HT-29 (cell line): Measurements from ENCODE around the gene RBM4. TPM values are rescaled to one million over a fixed set of nuclear protein-coding genes. Genes with fewer than 3 reads are reported as not detected.
"Not testable (repeated sequence)": the region's sequence is repeated elsewhere in the genome, so short reads cannot be mapped to it uniquely, and the experiment has no call there.

Experiments
- DNase-seq: peaks from one replicate; pipeline ENCODE4 v3.0.0-alpha.2; 2015; ENCODE audit warnings: low spot score
- total RNA-seq: library from RNA; depleted of rRNA; stranded (reverse); fragments of >200 nt; shearing (Covaris generic); gene quantifications from 2 replicates; pipeline ENCODE4 v1.2.3, GENCODE V29; 2014; rRNA removed

RBM4 gene, protein sequence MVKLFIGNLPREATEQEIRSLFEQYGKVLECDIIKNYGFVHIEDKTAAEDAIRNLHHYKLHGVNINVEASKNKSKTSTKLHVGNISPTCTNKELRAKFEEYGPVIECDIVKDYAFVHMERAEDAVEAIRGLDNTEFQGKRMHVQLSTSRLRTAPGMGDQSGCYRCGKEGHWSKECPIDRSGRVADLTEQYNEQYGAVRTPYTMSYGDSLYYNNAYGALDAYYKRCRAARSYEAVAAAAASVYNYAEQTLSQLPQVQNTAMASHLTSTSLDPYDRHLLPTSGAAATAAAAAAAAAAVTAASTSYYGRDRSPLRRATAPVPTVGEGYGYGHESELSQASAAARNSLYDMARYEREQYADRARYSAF
- total RNA-seq, result 93.9 and 102 TPM in 2 replicates

DNA sequence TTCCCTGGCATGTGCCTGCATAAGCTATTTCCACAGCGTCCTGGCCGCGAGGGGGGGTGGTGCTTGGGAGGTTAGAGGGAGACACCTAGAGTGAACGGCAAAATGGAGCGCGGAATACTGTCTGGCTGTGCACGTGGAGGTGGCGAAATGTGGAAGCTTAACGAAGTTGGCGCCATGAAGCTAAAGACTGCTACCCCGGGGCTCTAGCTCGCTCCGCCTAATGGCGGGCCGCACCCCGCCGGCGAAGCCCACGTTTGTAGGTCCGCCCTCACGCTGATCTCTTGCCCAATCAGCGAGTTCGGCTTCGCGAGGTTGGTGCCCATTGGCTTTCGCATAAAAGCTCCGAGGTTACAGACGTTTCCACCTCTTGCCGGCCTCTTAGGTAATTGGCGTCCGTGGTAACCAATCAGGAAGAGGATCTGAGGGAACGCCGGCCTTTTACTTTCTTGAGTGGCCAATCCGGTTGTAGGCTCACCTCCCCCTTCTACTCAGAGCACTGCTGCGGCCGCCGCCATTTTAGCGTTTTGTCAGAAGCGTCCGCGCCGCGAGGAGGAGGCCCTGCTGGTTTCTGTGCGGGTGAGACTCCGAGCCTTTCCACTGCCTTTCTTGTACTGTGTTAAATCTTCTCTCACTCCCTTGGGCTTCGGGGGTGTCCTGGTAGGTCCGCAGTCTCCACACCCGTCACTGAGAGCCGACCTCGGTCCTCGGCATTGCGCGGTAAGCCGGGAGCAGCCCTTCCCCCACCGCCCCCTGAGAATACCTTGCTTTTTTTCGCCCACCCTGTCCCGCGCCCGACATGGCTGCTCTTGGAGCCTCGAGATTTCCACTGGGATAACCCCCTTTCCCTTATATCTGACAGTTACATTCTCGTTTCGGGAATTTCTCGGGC lies at the start of gene RBM4:
Gene RBM4, plus strand, starts transcription at position 527 of the 889 bp plus-strand sequence. CDS start 1,009 bp downstream, outside the sequence.
- peak; percentile 100 for DNase-seq

- not testable (repeated sequence) for DNase-seq
These were observed 49.2 kb upstream of the RBM4 start for GRCh38 chr11:66589315-66589714.

DNA sequence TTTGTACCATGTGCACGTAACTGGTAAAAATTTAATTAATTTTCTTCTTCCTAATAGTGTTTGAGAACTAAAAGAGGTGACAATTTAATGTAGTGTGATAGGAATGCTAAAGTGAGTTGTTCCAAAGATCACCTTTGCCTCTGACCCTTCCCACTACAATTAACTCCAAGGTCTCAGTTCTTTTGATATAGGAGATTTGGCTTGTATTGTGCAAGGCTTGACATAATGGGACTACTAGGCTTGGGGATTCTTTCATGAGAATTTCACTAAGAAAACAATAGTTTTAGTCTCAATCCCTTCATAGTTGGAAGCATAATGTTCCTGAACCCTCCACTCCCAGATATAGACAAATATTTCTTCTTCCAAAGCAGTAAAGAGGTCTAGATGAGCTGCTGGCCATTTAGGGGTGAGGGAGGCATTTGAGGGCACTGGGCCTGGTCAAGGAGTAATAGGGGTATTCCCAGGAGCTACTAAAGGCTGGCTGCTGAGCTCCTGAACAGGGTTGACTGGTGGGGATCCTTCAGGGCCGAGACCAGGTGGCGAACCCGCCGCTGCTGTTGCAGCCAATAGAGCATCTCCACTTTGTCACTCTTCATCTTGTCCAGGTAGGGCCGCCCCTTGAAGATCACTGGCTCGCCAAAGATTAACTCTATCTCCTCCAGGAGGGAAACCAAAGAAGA lies 48.4 kb upstream of the RBM4 start:
- no peak for DNase-seq

DNA sequence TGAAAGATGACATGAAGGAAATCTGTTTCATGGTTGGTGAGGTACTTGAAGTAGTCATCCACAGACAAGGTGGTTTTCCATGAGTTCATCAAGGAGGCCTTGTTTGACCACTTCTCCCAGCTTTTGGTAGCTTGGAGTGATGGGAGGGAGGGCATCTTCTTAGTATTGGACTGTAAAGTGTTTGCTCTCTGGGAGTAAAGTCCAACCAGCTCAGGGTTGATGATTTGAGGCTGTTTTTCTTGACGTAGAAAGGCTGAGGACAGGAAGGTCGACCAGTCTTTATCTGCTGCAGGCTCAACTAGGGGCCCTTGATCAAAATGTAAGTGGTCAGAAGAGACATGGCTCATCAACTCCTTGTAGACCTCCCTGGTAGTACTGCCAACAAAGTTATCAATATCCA lies 47.3 kb upstream of the RBM4 start:
- DNase-seq, result no peak

DNA sequence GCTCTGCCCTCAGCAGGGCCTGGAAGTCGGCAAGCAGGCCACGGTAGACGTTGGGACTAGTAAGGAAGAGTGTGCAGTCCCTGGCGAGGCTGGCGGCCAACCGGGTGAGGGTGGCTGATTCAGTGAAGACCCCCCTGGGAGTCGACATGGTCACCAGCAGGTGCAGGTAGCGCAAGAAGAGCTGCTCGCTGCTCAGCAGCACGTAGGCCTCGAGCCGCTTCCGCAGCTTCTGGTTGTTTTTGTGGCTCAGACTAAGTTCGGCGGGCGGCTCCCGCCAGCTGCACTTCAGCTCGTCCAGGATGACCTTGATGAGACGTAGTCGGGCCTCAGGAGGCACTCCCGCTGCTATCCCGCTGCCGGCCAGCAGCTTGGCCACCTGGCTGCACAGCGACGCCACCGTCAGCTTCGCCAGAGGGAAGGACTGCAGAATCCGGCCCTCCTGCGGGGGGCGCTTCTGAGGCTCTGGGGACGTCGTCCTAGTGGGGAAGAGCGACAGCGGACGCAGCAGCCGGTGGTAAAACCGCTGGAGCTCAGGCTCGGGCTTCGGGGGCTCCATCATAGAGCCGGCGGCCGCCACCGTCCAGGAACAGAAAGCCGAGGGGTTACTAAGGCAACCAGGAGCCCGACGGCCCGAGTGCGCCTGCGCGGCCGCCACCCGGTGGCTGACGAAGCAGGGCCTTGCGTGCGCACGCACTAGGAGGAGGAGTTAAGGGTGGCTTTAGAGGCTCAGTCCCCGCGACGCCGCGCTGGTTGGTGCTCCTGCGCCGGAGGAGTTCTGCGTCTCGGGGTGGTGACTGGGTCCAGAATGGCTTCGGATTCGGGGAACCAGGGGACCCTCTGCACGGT lies 45.8 kb upstream of the RBM4 start, which contains the start of the genes CCDC87 and CCS:
Gene CCDC87, minus strand, starts transcription at position 607 of the 846 bp plus-strand sequence. Its CDS starts 48 bp downstream, at position 559.
Gene CCS, plus strand, starts transcription at position 729 of the 846 bp plus-strand sequence. Its CDS starts 77 bp downstream, at position 806.
- peak; percentile 99 for DNase-seq

- DNase-seq, result no peak
These were observed 45.2 kb upstream of the RBM4 start for GRCh38 chr11:66593303-66593635.

- no peak for DNase-seq
These were observed 44.9 kb upstream of the RBM4 start for GRCh38 chr11:66593650-66594049.

GRCh38 chr11:66595245-66595904 lies 43.1 kb upstream of the RBM4 start:
- DNase-seq, result peak; percentile 45

- no peak for DNase-seq
These were observed 39.5 kb upstream of the RBM4 start for GRCh38 chr11:66598993-66599392.

DNA sequence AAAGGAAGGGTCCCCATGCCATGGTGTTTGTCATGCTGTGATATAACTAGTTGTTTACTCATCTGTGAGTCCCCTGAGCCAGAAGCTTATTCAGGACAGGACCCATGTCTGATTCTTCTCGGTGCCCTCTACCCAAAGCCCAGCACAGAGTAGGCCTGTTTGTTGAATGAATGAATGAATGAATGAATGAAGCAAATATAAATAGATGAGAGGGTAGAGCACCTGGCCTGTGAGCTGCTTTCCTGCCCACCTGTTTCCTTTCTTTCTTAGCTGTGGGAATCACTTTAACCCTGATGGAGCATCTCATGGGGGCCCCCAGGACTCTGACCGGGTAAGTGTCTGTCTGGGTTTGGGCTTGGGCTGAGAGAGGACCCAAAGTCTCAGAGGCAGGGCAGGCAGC lies 38.3 kb upstream of the RBM4 start:
- no peak for DNase-seq

GRCh38 chr11:66600631-66601233 lies 37.8 kb upstream of the RBM4 start:
- no peak for DNase-seq

DNA sequence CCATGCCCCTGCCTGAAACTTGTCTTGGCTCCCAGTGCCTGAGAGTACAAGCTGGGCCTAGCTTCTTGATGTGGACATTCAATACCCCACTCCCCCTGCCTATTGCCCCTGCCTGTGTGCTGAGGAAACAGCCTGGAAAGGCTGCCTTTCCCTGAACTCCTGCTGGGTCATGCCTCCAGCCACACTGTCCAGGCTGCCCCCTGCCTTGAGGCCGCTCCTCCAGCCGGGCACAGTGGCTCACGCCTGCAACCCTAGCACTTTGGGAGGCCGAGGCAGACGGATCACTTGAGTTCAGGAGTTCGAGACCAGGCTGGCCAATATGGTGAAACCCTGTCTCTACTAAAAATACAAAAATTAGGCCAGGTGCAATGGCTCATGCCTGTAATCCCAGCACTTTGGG lies 35.4 kb upstream of the RBM4 start:
- no peak for DNase-seq

- no peak for DNase-seq
These were observed 34.3 kb upstream of the RBM4 start for GRCh38 chr11:66604155-66604554.

GRCh38 chr11:66606608-66607007 lies 31.9 kb upstream of the RBM4 start:
- DNase-seq, result not testable (repeated sequence)

- DNase-seq, result peak; percentile 58
These were observed 31.2 kb upstream of the RBM4 start for GRCh38 chr11:66607126-66607834.

GRCh38 chr11:66609721-66610617 lies 28.5 kb upstream of the RBM4 start:
- no peak for DNase-seq

DNA sequence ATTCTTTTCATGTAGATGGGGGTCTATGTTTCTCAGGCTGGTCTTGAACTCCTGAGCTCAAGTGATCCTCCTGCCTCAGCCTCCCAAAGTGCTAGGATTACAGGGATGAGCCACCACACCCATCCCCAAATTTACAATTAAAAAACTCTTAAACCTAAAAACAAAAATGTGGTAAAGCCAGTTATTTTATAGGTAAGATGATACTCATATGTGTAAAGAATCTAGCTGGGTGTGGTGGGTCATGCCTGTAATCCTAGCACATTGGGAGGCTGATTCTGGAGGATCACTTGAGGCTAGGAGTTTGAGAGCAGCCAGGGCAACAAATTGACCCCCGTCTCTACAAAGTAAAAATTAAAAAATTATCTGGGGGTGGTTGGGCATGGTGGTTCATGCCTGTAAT lies 26.0 kb upstream of the RBM4 start:
- no peak for DNase-seq

GRCh38 chr11:66614073-66614472 lies 24.4 kb upstream of the RBM4 start:
- DNase-seq, result no peak
